AG08395 (cell line): Measurements from ENCODE around the gene AREG.
"Not testable (repeated sequence)": the region's sequence is repeated elsewhere in the genome, so short reads cannot be mapped to it uniquely, and the experiment has no call there.

Source experiments
- DNase-seq: peaks from one replicate; pipeline ENCODE4 v3.0.0; 2012; ENCODE audit warnings: mixed read lengths, low spot score

Gene AREG

GRCh38 chr4:74444891-74445642 lies at the start of gene AREG:
TSS of gene AREG (plus strand) at chr4:74445136. CDS start at chr4:74445346, 210 bp downstream.
- peak; percentile 25 for DNase-seq

GRCh38 chr4:74395633-74396032 lies 49.3 kb upstream of the AREG start:
- no peak for DNase-seq

DNA sequence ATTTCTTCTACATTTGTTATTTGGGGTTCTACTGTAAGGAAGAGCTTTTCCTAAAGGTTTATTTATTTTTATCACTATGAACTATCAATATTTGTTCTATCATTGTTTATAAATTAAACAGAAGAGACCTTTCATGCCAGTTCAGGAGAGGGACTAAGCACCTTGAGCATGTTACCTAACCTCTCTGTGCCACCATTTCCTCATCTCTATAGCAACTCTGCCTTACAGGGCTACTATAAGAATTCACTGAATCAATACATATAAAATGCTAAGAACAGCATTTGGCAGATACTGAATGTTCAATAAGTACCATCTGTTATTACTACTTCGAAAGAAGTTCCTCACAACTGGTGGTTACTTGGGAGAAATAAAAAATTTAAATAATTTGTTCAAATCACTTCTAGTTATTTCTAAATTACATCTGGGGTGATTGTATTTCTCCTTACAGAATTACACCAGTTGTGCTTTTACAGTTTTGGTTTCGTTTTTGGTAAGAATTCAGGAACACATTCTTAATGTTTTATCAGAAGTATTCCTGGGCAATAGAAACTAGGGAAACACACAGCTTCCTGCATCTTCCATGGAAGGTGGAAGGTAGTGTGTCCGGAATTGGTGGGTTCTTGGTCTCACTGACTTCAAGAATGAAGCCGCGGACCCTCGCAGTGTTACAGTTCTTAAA lies 47.0 kb upstream of the AREG start:
- DNase-seq: no peak

GRCh38 chr4:74398894-74399589 lies 45.9 kb upstream of the AREG start:
- not testable (repeated sequence) for DNase-seq

- DNase-seq: no peak
These were observed 44.5 kb upstream of the AREG start for GRCh38 chr4:74400395-74400794.

- no peak for DNase-seq
These were observed 42.1 kb upstream of the AREG start for GRCh38 chr4:74402692-74403456.

GRCh38 chr4:74407891-74408290 lies 37.0 kb upstream of the AREG start:
- no peak for DNase-seq

DNA sequence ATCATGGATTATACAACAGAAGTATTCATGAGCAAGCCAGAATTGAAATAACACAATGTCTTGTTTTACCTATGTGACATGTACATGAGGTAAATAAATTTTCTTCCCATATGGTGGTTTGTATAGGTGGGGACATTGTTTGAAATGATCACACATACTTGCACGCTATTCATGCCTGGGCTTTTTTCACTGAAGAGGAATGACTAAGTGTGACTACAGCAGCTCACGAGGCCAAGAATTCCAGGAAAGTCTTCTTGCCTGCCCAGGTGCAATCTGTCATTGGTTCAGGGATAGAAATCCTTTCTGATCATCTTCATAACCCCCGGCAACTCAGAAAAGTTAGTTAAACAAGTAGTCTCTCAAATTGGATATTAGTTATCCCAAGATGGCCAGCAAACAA lies 36.3 kb upstream of the AREG start:
- DNase-seq: no peak

- DNase-seq: no peak
These were observed 34.7 kb upstream of the AREG start for GRCh38 chr4:74410272-74410671.

DNA sequence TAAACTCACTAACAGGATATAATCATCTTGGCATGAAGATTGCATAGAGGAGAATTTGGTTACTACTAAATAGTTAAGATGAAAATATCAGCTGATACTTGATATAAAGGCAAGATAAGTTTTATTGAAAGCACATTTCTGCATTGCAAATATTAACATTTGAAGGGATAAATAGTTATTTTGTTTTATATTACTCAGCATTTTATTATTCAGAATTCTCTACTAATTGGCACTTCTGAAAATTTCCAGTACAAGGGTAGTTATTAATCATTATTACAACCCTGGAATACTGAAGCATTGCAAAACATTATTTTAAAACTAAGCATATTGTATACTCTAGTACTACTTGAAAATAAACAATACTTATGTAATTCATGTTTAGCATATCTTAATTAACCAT lies 32.7 kb upstream of the AREG start:
- no peak for DNase-seq

DNA sequence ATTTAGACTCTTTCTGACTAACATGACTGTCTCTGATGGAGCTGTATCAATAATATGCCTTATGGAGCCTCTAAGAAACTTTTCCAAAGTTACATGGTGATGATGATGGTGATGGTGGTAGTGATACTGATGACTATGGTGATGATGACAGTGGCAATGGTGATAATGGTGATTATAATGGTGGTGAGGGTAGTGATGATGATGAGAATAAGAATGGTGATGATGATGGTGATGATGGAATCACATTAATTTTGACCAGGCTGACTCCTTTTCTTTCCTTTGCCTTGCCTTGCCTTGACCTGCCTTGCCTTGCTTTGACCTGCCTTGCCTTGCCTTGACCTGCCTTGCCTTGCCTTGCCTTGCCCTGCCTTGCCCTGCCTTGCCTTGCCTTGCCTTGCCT lies 31.7 kb upstream of the AREG start:
- DNase-seq: no peak

- DNase-seq: no peak
These were observed 30.7 kb upstream of the AREG start for GRCh38 chr4:74414149-74414809.

DNA sequence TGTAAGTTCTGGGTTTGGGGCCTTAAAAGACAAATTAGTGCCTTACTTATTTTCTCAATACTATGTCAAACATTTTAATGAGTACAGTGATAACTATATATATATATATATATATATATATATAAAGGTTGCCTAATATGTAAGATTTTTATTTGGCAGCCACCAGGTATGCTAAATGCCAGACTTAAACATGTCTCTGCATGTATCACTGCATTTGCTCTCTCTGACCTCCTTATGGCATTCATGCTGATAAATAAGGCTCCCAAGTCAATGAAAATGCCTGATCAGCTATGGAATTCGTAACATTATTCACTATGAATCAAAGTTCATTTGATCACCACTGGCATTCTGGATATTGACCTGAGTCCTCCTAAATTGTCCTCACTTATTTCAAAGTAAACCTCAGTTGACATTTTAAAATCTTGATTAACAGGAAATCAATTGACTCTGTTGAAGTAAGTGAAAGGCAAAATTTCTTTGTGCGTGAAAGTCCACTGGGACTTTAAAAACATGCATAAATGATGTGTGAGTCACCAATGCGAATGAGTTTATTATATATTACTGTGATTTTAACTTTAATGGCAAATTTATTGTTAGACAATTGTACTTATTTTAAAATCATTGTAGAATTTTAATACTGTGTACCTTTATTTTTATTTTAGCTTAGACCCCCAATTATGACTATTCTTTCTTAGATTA lies 29.2 kb upstream of the AREG start:
- no peak for DNase-seq

DNA sequence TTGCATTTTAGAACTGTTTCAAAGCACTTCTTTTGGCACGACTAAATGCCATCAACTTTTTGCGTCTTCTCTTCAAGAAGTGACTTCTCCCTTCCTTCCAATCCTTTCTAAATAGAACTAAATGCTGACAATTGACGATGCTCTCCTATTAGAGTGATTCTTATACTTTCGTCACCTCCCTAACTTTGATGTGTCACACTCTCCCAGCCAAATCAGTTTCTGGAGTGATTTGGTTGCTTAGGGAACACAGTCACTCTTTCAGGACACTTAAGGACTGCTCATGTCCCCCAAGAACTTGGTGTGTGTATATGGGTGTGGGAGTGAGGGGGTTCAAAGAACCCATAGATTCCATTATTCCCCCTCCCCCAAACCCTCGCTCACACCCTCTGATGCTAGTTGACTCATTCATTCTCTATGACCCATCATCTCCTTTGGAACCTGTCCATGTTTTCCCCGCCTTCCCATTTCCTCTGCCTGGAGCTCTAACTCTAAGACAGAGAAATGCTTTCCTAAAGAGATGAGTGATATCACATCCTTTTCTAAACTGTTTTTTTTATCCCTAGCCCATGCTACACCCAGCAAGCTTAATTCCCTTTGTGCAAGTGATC lies 26.8 kb upstream of the AREG start:
- DNase-seq: peak; percentile 34

GRCh38 chr4:74420863-74421262 lies 24.1 kb upstream of the AREG start:
- no peak for DNase-seq

- DNase-seq: no peak
These were observed 21.8 kb upstream of the AREG start for GRCh38 chr4:74423104-74423503.

GRCh38 chr4:74424111-74424510 lies 20.8 kb upstream of the AREG start:
- DNase-seq: no peak

GRCh38 chr4:74426101-74426500 lies 18.8 kb upstream of the AREG start:
- no peak for DNase-seq

- no peak for DNase-seq
These were observed 16.7 kb upstream of the AREG start for GRCh38 chr4:74428276-74428675.

DNA sequence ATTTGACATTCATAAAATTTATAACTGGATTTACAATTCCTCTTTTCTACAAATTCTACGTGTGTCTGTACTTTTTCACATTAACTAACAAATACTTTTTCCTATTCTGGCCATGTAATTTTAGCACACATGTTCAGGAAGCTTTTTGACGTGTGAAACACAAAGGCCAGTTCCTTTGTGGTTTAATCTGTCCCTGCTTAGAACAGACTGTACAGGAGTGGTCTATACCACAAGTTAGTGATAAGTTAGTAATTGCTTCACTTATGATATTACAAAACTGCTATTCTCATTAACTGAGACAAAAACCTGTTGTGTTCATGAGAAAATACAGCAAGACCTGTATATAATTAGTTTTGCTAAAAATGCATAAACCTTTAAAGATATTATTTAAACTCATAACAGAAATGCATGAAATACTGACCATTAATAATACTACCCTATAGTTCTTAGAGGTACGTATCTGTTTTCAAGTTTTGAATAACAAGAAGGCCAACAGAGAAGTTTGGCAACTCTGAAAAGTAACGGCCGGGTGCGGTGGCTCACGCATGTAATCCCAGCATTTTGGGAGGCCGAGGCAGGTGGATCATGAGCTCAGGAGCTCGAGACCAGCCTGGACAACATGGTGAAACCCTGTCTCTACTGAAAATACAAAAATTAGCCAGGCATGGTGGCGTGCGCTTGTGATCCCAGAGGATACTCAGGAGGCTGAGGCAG lies 13.7 kb upstream of the AREG start:
- DNase-seq: no peak
